ENCODE data around the gene STAMBPL1.

DNA sequence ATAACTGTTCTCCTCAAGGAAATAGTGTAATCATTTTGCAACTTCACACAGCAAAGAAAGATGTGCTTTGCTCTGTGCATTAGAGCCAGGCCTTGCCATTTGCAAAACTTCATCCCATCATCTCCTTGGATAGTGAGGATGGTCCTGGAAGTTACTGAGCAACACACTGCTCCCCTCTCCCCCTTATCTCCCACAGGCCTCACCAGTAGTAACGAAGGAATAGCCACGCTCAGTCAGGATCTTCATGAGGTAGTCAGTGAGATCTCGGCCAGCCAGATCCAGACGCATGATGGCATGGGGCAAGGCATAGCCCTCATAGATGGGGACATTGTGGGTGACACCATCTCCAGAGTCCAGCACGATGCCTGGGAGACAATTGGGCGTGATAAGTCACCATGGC lies 61.0 kb downstream of the STAMBPL1 start:
- TF ChIP-seq, protein P1, sequence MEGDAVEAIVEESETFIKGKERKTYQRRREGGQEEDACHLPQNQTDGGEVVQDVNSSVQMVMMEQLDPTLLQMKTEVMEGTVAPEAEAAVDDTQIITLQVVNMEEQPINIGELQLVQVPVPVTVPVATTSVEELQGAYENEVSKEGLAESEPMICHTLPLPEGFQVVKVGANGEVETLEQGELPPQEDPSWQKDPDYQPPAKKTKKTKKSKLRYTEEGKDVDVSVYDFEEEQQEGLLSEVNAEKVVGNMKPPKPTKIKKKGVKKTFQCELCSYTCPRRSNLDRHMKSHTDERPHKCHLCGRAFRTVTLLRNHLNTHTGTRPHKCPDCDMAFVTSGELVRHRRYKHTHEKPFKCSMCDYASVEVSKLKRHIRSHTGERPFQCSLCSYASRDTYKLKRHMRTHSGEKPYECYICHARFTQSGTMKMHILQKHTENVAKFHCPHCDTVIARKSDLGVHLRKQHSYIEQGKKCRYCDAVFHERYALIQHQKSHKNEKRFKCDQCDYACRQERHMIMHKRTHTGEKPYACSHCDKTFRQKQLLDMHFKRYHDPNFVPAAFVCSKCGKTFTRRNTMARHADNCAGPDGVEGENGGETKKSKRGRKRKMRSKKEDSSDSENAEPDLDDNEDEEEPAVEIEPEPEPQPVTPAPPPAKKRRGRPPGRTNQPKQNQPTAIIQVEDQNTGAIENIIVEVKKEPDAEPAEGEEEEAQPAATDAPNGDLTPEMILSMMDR (IDR thresholded peaks at IDR 0.05; ENCODE audit: insufficient read depth, low read depth, low read length), result no peak
- TF ChIP-seq EZH2 (IDR thresholded peaks at IDR 0.05; ENCODE audit: insufficient read depth, low read length), result no peak

Data from astrocyte (in vitro differentiated cells and primary cell).